NCI-H460 (cell line): ENCODE data around the gene HEATR3. TPM values are rescaled to one million over a fixed set of nuclear protein-coding genes. Genes with fewer than 3 reads are reported as not detected.

Experiments used
- DNase-seq: peaks from one replicate; pipeline ENCODE4 v3.0.0-alpha.2; 2016; ENCODE audit warnings: low read depth; ENCODE audit errors: extremely low read depth
- small RNA-seq, 2 experiments: library from RNA; depleted of rRNA; stranded (forward); fragments of <200 nt; gene quantifications; one replicate each; pipeline ENCODE3, GENCODE V24; 2014
- total RNA-seq: library from RNA; depleted of rRNA; stranded (reverse); fragments of >200 nt; shearing (Covaris generic); gene quantifications from 2 replicates; pipeline ENCODE4 v1.2.3, GENCODE V29; 2014; rRNA removed

Gene HEATR3
- total RNA-seq, 1 experiment from 2014 or later = 30.0 TPM

GRCh38 chr16:50152351-50152806, 86.6 kb downstream of the HEATR3 start:
- DNase-seq = no peak

- peak; percentile 77 for DNase-seq
These were observed 87.2 kb downstream of the HEATR3 start, which contains the start of gene TENT4B for GRCh38 chr16:50152807-50153595. TSS of gene TENT4B (plus strand) at chr16:50153306. CDS start at chr16:50153622, 316 bp downstream.

GRCh38 chr16:50153596-50154419, 88.0 kb downstream of the HEATR3 start:
- no peak for DNase-seq

GRCh38 chr16:50154420-50154950, 88.7 kb downstream of the HEATR3 start:
- no peak for DNase-seq

GRCh38 chr16:50155925-50156324, 90.2 kb downstream of the HEATR3 start:
- no peak for DNase-seq

Small RNAs within 50 kb of the gene (small RNA-seq; reads per million reads assigned to genes)
- 0 reads per million in 2 experiments for gene RF00017
- gene RF00156 = 0 to 0.04 reads per million in 2 experiments
- 0.02 to 0.06 reads per million in 2 experiments for gene RNY4P3
- 0 reads per million in 2 experiments for gene RPL10P14

Other genes with a start within 250 kb of the HEATR3 start
- 0.06 TPM in 1 of 2 replicates, not detected in the other for gene ZNF423, start 209.9 kb upstream of the HEATR3 start, total RNA-seq
- 24.0 and 26.3 TPM in 2 replicates for gene CNEP1R1, start 40.7 kb upstream of the HEATR3 start, total RNA-seq
- gene TENT4B, start 87.3 kb downstream of the HEATR3 start, total RNA-seq = 12.1 and 12.4 TPM in 2 replicates
- gene ADCY7, start 200.6 kb downstream of the HEATR3 start, total RNA-seq = 28.6 and 39.2 TPM in 2 replicates